Neural progenitor cell (in vitro differentiated cells): ENCODE results near the gene MFSD6L.

Experiments used
- CTCF ChIP-seq: fragments of 200-600 bp; sonication (generic); IDR thresholded peaks from 2 replicates; pipeline ENCODE4 v1.5.1; 2017; ENCODE audit warnings: antibody characterized with exemption, mild to moderate bottlenecking
- EZH2 ChIP-seq: fragments of 200-600 bp; sonication (generic); IDR thresholded peaks from 2 replicates; pipeline ENCODE4 v1.6.1; 2017; ENCODE audit warnings: antibody characterized with exemption, mild to moderate bottlenecking, moderate library complexity

GRCh38 chr17:8762012-8762411 lies 37.2 kb downstream of the MFSD6L start:
- no peak for TF ChIP-seq CTCF
- no peak for TF ChIP-seq EZH2
